OCI-LY1 (cell line): ENCODE data around the gene SYCE3.

Experiments
- H2AFZ ChIP-seq: fragments of 200-600 bp; sonication (generic), shearing (Covaris generic); 2 replicates; pipeline ENCODE4 v1.6.0; 2014; ENCODE audit warnings: antibody characterized with exemption, mild to moderate bottlenecking, low read length
- H3F3A ChIP-seq: fragments of 200-600 bp; sonication (generic), shearing (Covaris generic); 2 replicates; pipeline ENCODE4 v1.6.0; 2014; ENCODE audit warnings: mild to moderate bottlenecking, antibody characterized with exemption, low read length, moderate library complexity; ENCODE audit not compliant: insufficient read depth
- H3K27ac ChIP-seq: fragments of 200-600 bp; sonication (generic); 2 replicates; pipeline ENCODE4 v1.5.1; 2014; ENCODE audit warnings: low read length, mixed run types, mild to moderate bottlenecking, low read depth; ENCODE audit not compliant: poor library complexity, severe bottlenecking
- H3K27me3 ChIP-seq: fragments of 200-600 bp; sonication (generic); 2 replicates; pipeline ENCODE4 v1.6.0; 2014; ENCODE audit warnings: antibody characterized with exemption, mild to moderate bottlenecking, low read length, moderate library complexity; ENCODE audit not compliant: insufficient read depth
- H3K36me3 ChIP-seq: fragments of 200-600 bp; sonication (generic); 2 replicates; pipeline ENCODE4 v1.6.1; 2014; ENCODE audit warnings: mild to moderate bottlenecking, antibody characterized with exemption, low read length, moderate library complexity, mixed read lengths; ENCODE audit not compliant: insufficient read depth
- H3K4me1 ChIP-seq: fragments of 200-600 bp; sonication (generic); 2 replicates; pipeline ENCODE4 v1.5.1; 2014; ENCODE audit warnings: mild to moderate bottlenecking, low read length, moderate library complexity; ENCODE audit not compliant: insufficient read depth, severe bottlenecking
- H3K4me2 ChIP-seq: fragments of 200-600 bp; sonication (generic), shearing (Covaris generic); 2 replicates; pipeline ENCODE4 v1.6.1; 2014; ENCODE audit warnings: low read length
- H3K4me3 ChIP-seq: fragments of 200-600 bp; sonication (generic); 2 replicates; pipeline ENCODE4 v1.5.1; 2014; ENCODE audit warnings: low read length, low read depth, mild to moderate bottlenecking, mixed read lengths; ENCODE audit not compliant: poor library complexity, severe bottlenecking
- H3K79me2 ChIP-seq: fragments of 200-600 bp; shearing (Covaris generic); 2 replicates; pipeline ENCODE4 v1.6.1; 2016; ENCODE audit warnings: mixed run types, low read length, mixed read lengths; ENCODE audit not compliant: insufficient read depth
- H3K9ac ChIP-seq: fragments of 200-600 bp; sonication (generic), shearing (Covaris generic); 2 replicates; pipeline ENCODE4 v1.6.1; 2014; ENCODE audit warnings: mild to moderate bottlenecking, low read length, mixed read lengths
- H3K9me2 ChIP-seq: fragments of 200-600 bp; sonication (generic), shearing (Covaris generic); 2 replicates; pipeline ENCODE4 v1.6.1; 2014; ENCODE audit warnings: low read depth, mild to moderate bottlenecking, low read length, mixed read lengths
- H3K9me3 ChIP-seq: fragments of 200-600 bp; shearing (Covaris generic); 2 replicates; pipeline ENCODE4 v1.6.1; 2014; ENCODE audit warnings: low read length, mixed read lengths
- H4K20me1 ChIP-seq: fragments of 200-600 bp; sonication (generic), shearing (Covaris generic); 2 replicates; pipeline ENCODE4 v1.6.0; 2016; ENCODE audit warnings: mild to moderate bottlenecking, low read length; ENCODE audit not compliant: insufficient read depth
- CTCF ChIP-seq: fragments of 200-600 bp; sonication (generic), shearing (Covaris generic); IDR thresholded peaks from 2 replicates; pipeline ENCODE4 v1.5.1; 2017; ENCODE audit warnings: mild to moderate bottlenecking, antibody characterized with exemption, low read length, moderate library complexity, mixed read lengths
- EZH2 ChIP-seq: fragments of 200-600 bp; sonication (generic), shearing (Covaris generic); IDR thresholded peaks from 2 replicates; pipeline ENCODE4 v1.8.0; 2017; ENCODE audit warnings: borderline replicate concordance, mixed run types, mild to moderate bottlenecking, antibody characterized with exemption, low read length, moderate library complexity, mixed read lengths

Gene SYCE3

GRCh38 chr22:50517495-50518260, 45.0 kb downstream of the SYCE3 start:
- Histone ChIP-seq H4K20me1 (no peaks in the 10 kb centered on the region), H3K79me2 (peaks cover 25% of the 10 kb centered on the region), H3K4me3 (no peak overlapping the region)

GRCh38 chr22:50516891-50517290, 45.8 kb downstream of the SYCE3 start:
- no peak overlapping the region for H2AFZ ChIP-seq
- peaks cover 81% of the 10 kb centered on the region for H3K36me3 ChIP-seq
- no peaks in the 10 kb centered on the region for H4K20me1 ChIP-seq
- no peaks in the 10 kb centered on the region for H3F3A ChIP-seq
- no peak overlapping the region for H3K27ac ChIP-seq
- TF ChIP-seq EZH2 (no peak), CTCF (no peak)
- no peaks in the 10 kb centered on the region for H3K9me2 ChIP-seq
- no peaks in the 10 kb centered on the region for H3K4me1 ChIP-seq
- no peaks in the 10 kb centered on the region for H3K9me3 ChIP-seq
- H3K27me3 ChIP-seq: no peaks in the 10 kb centered on the region
- H3K9ac ChIP-seq: no peak overlapping the region
- H3K4me2 ChIP-seq: no peak overlapping the region
- peaks cover 32% of the 10 kb centered on the region for H3K79me2 ChIP-seq
- no peak overlapping the region for H3K4me3 ChIP-seq

More at GRCh38 chr22:50517495-50518260, 45.0 kb downstream of the SYCE3 start:
- no peaks in the 10 kb centered on the region for H3K9me3 ChIP-seq
- H3K4me2 ChIP-seq: no peak overlapping the region
- no peaks in the 10 kb centered on the region for H3F3A ChIP-seq
- H3K9me2 ChIP-seq: no peaks in the 10 kb centered on the region
- TF ChIP-seq CTCF: no peak
- no peak for TF ChIP-seq EZH2
- H3K27me3 ChIP-seq: no peaks in the 10 kb centered on the region
- no peaks in the 10 kb centered on the region for H3K4me1 ChIP-seq
- no peak overlapping the region for H3K9ac ChIP-seq
- H2AFZ ChIP-seq: no peak overlapping the region
- peaks cover 81% of the 10 kb centered on the region for H3K36me3 ChIP-seq
- H3K27ac ChIP-seq: no peak overlapping the region

GRCh38 chr22:50516068-50516467, 46.7 kb downstream of the SYCE3 start:
- no peak overlapping the region for H3K4me3 ChIP-seq
- H2AFZ ChIP-seq: no peak overlapping the region
- no peaks in the 10 kb centered on the region for H4K20me1 ChIP-seq
- H3K27me3 ChIP-seq: no peaks in the 10 kb centered on the region
- H3K4me2 ChIP-seq: no peak overlapping the region
- H3K4me1 ChIP-seq: no peaks in the 10 kb centered on the region
- H3K9ac ChIP-seq: no peak overlapping the region
- TF ChIP-seq EZH2 (no peak), CTCF (no peak)
- H3K9me3 ChIP-seq: no peaks in the 10 kb centered on the region
- H3F3A ChIP-seq: no peaks in the 10 kb centered on the region
- H3K27ac ChIP-seq: no peak overlapping the region
- H3K9me2 ChIP-seq: no peaks in the 10 kb centered on the region
- peaks cover 75% of the 10 kb centered on the region for H3K36me3 ChIP-seq
- H3K79me2 ChIP-seq: peaks cover 33% of the 10 kb centered on the region
